Measurements from ENCODE around the gene ARRDC1.

The ARRDC1 gene

GRCh38 chr9:137660144-137660543 lies 54.7 kb downstream of the ARRDC1 start:
- H3K4me3 ChIP-seq (replicated peaks; ENCODE audit: insufficient read depth, low read length), result no peak overlapping the region
- no peak overlapping the region for H3K27ac ChIP-seq (replicated peaks)
- no peak for TF ChIP-seq SPI1 (IDR thresholded peaks at IDR 0.05; ENCODE audit: borderline replicate concordance, low read depth)
- TF ChIP-seq REST (IDR thresholded peaks at IDR 0.05; ENCODE audit: insufficient replicate concordance, low read depth), result no peak
- no peak for TF ChIP-seq POLR2AphosphoS5 (IDR thresholded peaks at IDR 0.05; ENCODE audit: low read depth)
- no peak for TF ChIP-seq GABPA (IDR thresholded peaks at IDR 0.05; ENCODE audit: low read depth)
- no peak for TF ChIP-seq CTCF (IDR thresholded peaks at IDR 0.05; ENCODE audit: insufficient read depth, low read length)
- H3K27me3 ChIP-seq (ENCODE audit: insufficient read depth, poor library complexity, severe bottlenecking), result no peaks in the 10 kb centered on the region
- peak in 1 of 2 experiments; percentile 30 for DNase-seq (ENCODE audit: low read depth in 1 of 2, low spot score in 1 of 2)

GRCh38 chr9:137663584-137663983 lies 58.1 kb downstream of the ARRDC1 start:
- Histone ChIP-seq H3K27ac (replicated peaks) (no peak overlapping the region), H3K4me3 (replicated peaks; ENCODE audit: insufficient read depth, low read length) (no peak overlapping the region), H3K27me3 (ENCODE audit: insufficient read depth, poor library complexity, severe bottlenecking) (no peaks in the 10 kb centered on the region)
- no peak for TF ChIP-seq CTCF (IDR thresholded peaks at IDR 0.05; ENCODE audit: insufficient read depth, low read length)
- DNase-seq (ENCODE audit: low read depth in 1 of 2, low spot score in 1 of 2), result no peak

DNA sequence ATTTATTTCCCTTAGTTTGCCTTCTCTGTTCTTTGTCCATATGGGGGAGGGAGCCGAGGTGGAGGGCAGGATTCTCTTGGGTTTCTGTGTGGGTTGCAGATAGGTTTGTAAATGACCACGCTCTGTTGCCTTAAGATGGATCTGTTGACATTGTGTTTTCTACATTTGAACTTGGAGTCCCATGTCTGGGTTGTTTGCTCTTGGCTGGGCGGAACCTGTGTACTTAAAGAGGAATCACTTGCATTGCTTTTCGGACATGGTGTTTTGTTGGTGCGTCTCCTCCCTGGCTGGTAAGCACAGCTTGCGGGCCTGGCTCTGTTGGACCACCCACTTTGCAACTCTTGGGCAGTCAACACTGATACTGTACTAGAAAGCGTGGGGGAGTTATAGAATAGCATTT lies 59.2 kb downstream of the ARRDC1 start:
- no peaks in the 10 kb centered on the region for H3K27me3 ChIP-seq (ENCODE audit: insufficient read depth, poor library complexity, severe bottlenecking)
- H3K4me3 ChIP-seq (replicated peaks; ENCODE audit: insufficient read depth, low read length), result no peak overlapping the region
- TF ChIP-seq POLR2AphosphoS5 (IDR thresholded peaks at IDR 0.05; ENCODE audit: low read depth) (no peak), SPI1 (IDR thresholded peaks at IDR 0.05; ENCODE audit: borderline replicate concordance, low read depth) (no peak), REST (IDR thresholded peaks at IDR 0.05; ENCODE audit: insufficient replicate concordance, low read depth) (no peak), GABPA (IDR thresholded peaks at IDR 0.05; ENCODE audit: low read depth) (no peak), CTCF (IDR thresholded peaks at IDR 0.05; ENCODE audit: insufficient read depth, low read length) (no peak)
- no peak overlapping the region for H3K27ac ChIP-seq (replicated peaks)
- no peak for DNase-seq (ENCODE audit: low read depth in 1 of 2, low spot score in 1 of 2)

All from HL-60 (cell line).